HG02763 (cell line): ENCODE measurements around the gene KISS1R.

Source experiments
- ATAC-seq: cut with Tn5 transposase; IDR thresholded peaks from one replicate; pipeline ENCODE4 v1.9.1; 2021; ENCODE audit warnings: mild to moderate bottlenecking, moderate library complexity; ENCODE audit not compliant: unreplicated experiment

Gene KISS1R

DNA sequence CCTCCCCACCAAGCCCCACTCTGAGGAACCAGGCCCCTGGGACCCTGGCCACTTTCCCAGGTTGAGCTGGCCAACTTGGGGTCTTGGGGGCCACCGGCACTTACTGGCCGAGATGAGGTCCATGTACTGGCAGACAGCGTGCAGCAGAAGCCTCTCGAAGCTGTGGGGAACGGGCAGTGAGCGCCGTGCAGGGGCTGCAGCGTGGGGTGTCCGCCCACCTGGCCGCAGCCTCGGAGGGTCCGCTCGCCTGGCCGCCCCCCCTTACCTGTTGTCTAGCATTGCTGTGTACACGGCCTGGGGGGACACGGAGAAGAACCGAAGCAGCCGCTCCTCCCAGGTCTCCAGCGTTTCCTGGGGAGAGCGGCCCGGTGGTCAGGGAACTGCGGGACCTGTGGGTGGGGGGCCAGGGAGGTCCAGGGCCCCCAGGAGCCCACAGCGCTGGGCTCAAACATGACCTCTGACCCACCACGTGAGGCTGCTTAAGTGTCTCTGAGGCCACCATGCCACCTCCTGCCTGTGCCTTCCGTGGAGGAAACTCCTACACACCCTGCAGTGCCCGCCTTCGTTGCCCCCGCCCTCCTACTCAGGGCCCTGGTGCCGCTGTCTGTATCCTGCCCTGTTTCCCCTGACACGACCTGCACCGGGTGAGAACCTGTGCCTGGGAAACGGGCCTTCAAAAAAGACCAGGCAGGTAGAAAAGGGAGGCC lies 17.6 kb upstream of the KISS1R start:
- no peak for ATAC-seq

DNA sequence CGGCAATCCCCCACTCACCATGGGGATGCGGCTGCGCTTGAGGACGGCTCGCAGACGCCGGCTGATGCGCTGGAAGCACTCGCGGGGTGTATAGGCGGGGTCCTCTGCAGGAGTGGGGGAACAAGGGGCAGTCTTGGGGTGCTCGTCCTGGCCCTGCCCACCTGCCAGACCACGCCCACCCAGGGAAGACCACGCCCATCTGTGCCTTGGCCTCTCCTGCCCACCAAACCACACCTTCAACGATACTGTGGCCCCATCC lies 17.2 kb upstream of the KISS1R start:
- no peak for ATAC-seq

DNA sequence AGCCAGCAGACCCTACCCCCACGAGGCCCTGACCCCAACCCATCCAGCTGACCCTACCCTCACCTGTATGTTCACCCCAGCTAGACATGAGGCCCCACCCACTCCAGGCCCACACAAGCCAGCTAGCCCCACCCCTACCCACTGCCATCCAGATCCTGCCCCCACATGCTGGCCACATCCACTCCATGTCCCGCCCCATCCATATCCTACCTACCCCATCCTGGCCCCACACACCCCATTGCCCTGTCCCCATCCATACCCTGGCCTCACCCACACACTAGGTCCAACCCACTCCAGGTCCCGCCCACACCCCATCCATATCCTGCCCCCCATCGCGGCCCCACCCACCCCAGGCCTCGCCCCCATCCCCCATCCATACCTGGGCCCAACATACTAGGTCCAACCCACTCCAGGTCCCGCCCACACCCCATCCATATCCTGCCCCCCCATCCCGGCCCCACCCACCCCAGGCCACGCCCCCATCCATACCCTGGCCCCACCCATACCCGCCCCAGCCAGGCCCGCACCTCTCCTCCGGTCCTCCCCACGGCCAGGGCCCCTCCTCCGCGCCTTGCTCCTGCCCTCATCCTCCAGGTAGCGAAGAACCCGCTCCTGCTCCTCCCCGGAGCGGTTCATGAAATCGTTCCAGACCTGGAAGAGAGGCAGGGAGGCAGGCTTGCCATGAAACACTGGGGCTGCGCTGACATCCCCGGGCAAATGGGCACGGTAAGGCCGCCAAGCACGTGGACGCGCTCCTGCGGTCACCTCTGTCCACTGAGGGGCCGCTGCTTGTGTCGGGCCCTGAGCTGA lies 16.6 kb upstream of the KISS1R start:
- ATAC-seq, result no peak

DNA sequence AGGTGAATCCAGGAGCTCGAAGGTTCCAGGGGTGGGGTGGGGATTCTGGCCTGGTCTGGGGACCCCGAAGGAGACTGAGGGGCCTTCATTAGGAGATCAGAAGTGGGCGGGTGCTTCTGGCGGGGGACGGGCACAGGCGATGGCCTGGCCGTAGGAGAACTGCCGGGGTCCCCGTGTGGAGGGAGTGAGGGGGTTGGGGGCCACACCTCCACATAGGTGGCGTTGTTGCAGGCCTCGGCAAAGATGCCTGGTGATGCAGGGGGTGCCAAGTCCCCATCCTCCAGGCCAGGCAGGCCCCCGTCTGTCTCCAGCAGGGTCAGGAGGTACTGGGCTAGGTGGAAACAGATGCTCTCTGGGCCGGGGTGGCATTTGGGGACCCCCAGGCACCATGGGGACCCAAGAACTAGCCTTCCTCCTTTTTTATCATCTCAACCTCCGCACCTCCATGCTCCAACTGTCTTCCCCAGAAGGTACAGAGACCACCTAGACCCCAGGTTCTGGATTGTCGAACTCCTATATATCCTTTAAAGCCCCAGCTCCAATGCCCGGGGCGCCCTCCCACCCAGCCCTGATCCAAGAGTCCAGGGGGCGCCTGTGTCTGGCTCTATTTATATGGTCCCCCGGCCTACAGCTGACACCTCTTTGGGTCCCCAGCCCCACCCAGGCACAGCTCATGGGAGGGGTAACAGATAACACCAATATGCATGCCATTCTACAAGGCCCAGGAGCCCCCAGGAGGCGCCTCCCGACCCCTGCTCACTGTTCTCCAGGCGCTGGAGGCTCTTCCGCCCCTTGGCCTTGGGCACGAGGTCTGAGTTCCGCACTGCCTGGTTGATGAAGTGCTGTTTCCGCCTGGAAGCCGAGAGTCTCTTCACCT lies 15.7 kb upstream of the KISS1R start:
- ATAC-seq, result no peak

DNA sequence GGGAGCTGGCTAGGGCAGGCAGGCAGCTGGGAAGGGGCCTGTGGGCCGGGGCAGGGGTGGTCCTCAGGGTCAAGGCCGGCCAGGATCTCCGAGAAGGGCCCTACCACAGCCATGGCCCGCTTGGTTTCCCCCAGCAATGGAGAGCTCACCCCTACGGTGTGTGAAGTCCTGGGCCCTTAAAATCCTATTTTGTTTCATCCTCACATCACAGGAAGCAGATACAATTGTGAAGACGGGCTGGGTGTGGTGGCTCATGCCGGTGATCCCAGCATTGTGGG lies 15.1 kb upstream of the KISS1R start:
- no peak for ATAC-seq

DNA sequence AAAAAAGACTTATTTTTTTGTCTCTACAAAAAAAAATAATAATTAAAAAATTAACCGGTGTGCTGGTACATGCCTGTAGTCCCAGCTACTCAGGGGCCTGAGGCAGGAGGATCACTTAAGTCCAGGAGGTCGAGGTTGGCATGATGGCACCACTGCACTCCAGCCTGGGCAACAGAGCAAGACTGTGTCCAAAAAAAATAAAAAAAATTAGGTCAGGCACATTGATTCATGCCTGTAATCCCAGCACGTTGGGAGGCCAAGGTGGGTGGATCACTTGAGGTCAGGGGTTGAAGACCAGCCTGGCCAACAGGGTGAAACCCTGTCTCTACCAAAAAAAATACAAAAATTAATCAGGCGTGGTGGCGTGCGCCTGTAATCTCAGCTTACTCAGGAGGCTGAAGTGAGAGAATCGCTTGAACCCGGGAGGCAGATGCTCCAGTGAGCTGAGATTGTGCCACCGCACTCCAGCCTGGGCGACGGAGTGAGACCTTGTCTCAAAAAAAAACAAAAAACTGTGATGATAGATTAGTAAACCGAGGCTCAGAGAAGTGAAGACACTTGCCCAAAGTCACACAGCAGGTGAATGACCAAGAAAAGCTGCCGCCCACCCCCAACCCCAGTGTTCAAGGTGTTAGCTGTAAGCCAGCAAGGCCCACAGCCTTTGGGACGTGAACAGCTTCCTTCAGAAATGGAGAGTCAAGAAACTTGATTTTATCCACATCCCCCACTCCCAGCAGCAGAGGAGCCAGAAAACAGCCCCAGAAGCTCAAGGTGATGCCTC lies 14.5 kb upstream of the KISS1R start:
- no peak for ATAC-seq

DNA sequence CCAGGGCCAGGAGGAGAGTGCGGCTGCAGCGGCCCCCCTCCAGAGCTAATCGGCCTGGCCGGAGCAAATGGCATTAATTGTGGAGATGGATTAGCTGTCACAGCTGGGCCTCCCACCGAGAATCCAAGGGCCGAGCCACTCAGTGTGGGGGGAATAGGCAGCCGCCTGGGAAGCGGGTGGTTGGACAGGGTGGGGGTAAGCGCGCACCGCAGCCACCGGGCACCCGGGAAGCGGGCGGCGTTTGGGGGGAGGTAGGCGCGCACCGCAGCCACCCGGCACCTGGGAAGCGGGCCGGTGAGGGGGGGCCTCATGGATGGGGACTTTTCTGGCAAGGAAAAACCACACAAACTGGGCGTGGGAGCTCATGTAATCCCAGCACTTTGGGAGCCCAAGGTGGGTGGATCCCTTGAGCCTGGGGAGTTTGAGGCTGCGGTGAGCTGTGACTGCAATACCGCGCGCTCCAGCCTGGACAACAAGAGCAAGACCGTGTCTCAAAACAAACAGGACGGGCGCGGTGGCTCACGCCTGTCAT lies 13.8 kb upstream of the KISS1R start:
- no peak for ATAC-seq

DNA sequence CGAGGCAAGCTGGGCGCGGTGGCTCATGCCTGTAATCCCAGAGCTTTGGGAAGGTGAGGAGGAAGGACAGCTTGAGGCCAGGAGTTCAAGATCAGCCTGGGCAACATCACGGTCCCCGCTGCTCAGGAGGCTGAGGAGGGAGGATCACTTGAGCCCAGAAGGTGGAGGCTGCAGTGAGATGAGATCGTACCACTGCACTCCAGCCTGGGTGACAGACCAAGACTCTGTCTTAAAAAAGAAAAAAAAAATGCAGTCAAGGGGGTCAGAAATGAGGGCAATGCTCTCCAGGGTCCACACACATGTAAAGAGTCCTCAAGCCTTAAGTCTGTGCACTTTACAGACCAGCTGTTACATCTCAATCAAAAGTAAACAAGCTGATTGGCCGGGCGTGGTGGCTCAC lies 12.6 kb upstream of the KISS1R start:
- ATAC-seq, result no peak

DNA sequence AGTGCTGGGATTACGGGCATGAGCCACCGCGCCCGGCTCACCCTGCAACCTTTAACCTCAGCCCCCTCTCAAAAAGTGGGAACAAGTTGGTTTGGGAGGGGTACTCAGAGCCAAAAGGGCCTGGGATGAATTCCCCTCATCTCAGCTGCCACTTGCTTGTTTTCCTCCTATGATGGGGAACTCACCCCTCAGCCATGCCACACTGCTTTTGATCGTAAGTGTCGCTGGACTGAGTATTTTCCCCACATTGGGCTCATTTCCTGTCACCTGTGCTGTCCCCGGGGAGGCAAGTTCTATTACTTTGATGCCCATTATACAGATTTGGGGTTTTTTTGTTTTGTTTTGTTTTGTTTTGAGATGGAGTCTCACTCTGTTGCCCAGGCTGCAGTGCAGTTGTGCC lies 10.7 kb upstream of the KISS1R start:
- ATAC-seq, result no peak

DNA sequence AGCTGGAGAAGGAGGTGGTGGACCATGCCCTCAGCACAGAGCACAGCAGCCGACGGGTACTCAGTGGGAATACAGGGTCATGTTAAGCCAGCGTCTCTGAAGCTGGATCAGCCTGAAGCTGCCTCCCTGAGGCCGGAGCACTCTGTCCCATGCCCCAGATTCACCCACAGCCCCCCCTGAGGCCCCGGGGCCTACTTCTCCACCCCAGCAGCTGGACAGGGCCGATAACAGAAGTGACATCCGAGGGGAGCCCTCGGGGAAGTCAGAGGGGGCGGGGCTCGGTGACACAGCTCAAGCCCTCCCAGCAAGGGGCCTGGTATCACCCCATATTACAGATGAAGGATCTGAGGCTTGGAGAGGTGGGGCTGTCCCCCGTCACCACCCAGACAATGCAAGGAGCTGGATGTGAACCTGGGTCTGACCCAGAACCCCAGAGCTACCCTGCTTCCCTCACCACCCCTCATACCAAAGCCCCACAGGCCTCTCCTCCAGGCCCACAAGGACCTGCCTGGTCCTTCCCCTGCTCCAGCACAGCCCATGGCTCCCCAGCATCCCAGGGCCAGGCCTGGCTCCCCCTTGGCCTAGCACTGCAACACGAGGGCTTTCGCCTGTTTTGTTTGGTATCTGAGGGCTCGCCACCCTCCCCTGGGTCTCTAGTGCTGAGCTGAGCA lies 9.8 kb upstream of the KISS1R start:
- ATAC-seq, result no peak

DNA sequence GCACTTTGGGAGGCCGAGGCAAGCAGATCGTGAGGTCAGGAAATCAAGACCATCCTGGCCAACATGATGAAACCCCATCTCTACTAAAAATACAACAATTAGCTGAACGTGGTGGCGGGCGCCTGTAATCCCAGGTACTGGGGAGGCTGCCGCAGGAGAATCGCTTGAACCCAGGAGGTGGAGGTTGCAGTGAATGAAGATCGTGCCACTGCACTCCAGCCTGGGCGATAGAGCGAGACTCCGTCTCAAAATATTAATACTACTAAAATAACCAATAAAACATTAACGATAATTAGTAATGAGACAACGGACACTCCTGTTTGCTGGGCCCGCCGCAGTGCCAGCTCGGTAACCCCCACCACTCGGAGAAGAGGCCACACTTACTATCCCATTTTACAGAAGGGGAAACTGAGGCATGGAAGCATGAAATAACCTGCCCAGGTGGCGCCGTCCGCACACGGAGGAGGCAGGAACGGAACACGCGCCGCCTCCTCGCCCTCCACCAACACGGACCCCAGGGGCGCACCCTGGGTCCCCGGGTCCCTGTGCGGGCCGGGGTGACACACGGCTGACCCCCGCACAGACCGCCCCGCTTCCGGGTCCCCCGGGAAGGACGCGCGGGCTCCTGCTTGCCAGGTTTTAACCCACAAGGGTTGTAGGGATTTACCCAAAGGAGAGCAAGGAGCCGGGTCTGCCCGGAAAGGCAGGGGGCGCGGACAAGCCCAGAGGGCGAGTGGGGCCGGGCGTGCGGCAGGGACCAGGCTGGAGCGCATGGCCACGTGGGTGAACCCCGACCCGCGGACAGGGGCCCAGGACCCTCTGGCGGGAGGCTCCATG lies 5.7 kb upstream of the KISS1R start:
- ATAC-seq, result no peak

DNA sequence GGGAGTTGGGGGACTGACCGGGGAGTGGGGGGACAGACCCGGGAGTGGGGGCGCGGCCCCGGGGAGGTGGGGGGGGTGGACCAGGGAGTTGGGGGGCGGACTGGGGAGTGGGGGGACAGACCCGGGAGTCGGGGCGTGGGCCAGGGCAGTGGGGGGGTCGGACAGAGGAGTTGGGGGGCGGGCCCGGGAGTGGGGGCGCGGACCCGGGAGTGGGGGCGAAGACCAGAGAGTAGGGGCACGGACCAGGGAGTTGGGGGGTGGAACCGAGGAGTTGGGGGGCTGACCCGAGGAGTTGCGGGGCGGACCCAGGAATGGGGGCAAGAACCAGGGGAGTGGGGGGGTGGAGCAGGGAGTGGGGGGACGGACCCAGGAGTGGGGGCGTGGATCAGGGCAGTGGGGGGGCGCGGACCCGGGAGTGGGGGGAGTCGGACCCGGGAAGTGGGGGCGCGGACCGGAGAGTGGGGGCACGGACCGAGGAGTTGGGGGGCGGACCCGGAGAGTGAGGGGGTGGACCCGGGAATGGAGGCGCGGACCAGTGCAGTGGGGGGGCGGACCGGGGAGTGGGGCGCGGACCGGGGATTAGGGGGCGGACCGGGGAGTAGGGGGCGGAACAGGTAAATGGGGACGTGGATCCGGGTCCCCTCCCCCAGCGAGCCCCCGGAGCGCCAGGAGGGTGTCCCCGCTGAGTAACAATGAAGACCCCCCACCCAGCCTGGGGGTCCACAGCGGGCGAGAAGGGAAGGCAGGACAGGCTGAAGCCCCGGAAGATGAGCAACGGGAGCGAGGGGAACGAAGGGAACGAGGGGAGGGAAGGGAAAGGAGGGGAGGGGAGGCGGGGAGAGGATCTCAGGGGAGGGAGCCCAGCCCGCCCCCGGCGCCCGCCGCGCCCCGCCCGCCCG lies 4.7 kb upstream of the KISS1R start:
- peak; percentile 9 for ATAC-seq

DNA sequence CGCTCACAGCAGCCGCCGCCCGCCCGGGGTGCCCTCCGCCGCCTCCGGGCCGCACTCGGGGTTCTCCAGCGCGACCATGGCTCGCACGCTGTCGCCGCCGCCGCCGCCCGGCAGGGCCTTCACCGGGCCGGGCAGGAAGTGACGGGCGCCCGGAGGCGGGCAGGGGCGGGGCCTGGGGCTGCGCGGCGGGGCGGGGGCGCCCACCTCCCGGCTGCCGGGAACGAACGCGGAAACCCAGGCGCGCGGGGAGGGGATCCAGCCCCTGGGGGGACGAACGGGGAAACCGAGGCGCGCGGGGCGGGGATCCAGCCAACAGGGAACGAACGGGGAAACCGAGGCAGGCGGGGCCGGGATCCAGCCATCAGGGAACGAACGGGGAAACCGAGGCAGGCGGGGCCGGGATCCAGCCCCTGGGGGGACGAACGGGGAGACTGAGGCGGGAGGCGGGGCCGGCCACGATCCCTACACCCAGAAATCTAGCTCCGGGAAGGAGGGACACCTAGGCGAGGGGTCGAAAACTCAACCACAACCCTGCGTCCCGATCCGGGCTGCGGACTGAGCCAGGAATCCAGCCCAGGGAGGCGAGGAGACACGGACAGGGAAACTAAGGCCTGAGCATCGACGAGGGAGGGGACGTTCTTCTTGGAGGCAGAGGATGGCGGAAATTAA lies 3.9 kb upstream of the KISS1R start, which contains the start of gene R3HDM4:
TSS of gene R3HDM4 (minus strand) at position 140 of the 669 bp plus-strand sequence. CDS start at position 78, 62 bp downstream.
- ATAC-seq, result peak; percentile 43

DNA sequence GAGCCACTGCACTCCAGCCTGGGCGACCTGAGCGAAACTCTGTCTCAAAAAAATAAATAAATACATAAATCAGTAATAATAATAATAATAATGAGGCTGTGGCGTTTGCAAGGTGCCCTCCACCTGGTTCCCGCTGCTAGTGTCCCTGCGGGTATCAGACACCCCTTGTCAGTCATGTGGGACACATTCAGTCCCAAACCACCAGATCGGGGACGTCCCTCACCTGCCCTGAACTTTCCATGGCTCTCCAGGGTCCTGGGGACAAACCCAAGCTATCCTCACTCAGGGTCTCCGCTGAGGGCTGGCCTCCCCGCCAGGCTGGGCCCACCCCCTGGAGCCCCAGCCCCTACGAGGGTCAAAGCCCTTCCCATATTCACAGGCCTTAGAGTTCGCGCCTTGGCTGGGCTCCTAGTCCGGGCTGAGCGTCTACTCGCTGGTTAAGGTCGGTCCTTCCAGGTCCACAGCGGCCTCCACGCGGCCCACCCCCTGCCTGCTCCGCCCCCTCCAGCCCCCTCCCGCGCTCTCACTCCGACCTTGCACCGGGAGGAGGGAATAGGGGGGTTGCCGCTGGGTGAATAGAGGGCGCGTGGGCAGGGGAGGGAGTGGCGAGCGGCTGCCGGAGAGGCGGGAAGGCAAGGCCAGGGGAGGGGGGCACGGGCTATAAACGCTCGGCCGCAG lies 349 bp upstream of the KISS1R start:
- no peak for ATAC-seq

DNA sequence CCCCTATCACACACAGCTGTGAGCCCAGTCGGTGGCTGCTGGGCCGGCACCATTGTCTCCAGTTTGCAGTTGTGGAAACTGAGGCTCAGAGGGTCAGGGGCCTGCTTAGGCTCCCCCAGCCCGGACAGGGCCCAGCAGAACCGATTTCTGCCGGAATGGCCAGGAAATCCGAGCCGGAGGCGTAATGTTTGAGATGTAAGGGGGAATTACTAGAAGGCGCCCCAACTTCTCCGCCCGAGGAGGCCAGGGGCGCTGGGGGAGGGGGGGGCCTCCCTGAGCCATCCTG lies 962 bp downstream of the KISS1R start:
- ATAC-seq, result no peak

DNA sequence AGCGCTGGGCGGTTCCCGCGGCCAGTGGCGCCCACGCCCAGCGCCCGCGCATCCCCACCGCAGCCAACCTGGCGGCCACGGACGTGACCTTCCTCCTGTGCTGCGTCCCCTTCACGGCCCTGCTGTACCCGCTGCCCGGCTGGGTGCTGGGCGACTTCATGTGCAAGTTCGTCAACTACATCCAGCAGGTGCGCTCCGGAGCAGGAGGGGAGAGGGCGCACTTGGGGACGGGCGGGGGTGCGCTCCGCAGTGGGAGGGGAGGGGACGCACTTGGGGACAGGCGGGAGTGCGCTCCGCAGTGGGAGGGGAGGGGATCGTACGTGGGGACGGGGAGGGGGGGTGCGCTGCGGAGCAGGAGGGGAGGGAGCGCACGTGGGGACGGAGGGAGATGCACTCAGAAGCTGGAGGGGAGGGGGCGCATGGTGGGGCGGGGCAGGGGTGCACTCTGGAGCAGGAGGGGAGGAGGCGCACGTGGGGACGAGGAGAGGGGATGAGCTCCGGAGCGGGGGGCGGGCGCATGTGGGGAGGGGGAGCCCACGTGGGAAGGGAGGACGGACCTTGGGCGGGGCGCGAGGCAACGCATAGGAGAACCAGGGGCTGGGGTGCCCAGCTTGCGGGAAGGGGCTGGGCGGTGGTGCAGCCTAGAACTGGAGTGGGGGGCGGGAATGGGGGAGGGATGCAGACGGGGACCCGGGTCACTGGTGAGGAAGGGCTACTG lies 1.5 kb downstream of the KISS1R start:
- ATAC-seq, result no peak
